Measurements from ENCODE around the gene DDI2. TPM values are rescaled to one million over a fixed set of nuclear protein-coding genes. Genes with fewer than 3 reads are reported as not detected.
A peak's percentile ranks its signal among the peaks of the same experiment; 100 is the strongest.
"Not testable (repeated sequence)": the region's sequence is repeated elsewhere in the genome, so short reads cannot be mapped to it uniquely, and the experiment has no call there.

Gene DDI2
- total RNA-seq, 2 donors from 2014 or later, result 30.6 to 34.3 TPM

- peak within 1 kb of the TSS; percentile 86 to 88 for H3K4me3 Mint-ChIP-seq
- peak; percentile 91 for ATAC-seq (replicated peaks in 1 of 2)
- no peaks in the 10 kb centered on the region for H3K9me3 Mint-ChIP-seq
- no peaks in the 10 kb centered on the region for H3K27me3 Mint-ChIP-seq (ENCODE audit: low read depth)
- H3K36me3 Mint-ChIP-seq (ENCODE audit: insufficient read depth in 2 of 2), result peaks cover 4% of the 10 kb centered on the region in 2 donors
- DNase-seq, result peak; percentile 76
- H3K27ac Mint-ChIP-seq, result peak within 1 kb of the TSS; percentile 89
- H3K4me1 Mint-ChIP-seq (ENCODE audit: low read depth), result peaks cover 33% of the 10 kb centered on the region
These were observed 32.5 kb upstream of the DDI2 start, which contains the start of gene AGMAT for GRCh38 chr1:15584489-15585363. TSS of gene AGMAT (minus strand) at chr1:15585051. CDS start at chr1:15584967, 84 bp downstream.

GRCh38 chr1:15592285-15592684, 25.0 kb upstream of the DDI2 start:
- ATAC-seq (replicated peaks in 1 of 2) (no peak), DNase-seq (no peak)
- Mint-ChIP-seq H3K9me3 (no peaks in the 10 kb centered on the region), H3K27ac (no peak overlapping the region), H3K4me1 (ENCODE audit: low read depth) (no peaks in the 10 kb centered on the region), H3K36me3 (ENCODE audit: insufficient read depth in 2 of 2) (peaks cover 0 to 4% of the 10 kb centered on the region in 2 donors), H3K4me3 (no peak overlapping the region), H3K27me3 (ENCODE audit: low read depth) (peaks cover 9% of the 10 kb centered on the region)

- ATAC-seq (replicated peaks in 1 of 2) (no peak), DNase-seq (no peak)
- Mint-ChIP-seq H3K9me3 (no peaks in the 10 kb centered on the region), H3K27ac (no peak overlapping the region), H3K27me3 (ENCODE audit: low read depth) (peaks cover 9% of the 10 kb centered on the region), H3K4me1 (ENCODE audit: low read depth) (no peaks in the 10 kb centered on the region), H3K36me3 (ENCODE audit: insufficient read depth in 2 of 2) (no peaks in the 10 kb centered on the region), H3K4me3 (no peak overlapping the region)
These were observed 21.2 kb upstream of the DDI2 start for GRCh38 chr1:15595809-15596617.

GRCh38 chr1:15598436-15598835, 18.8 kb upstream of the DDI2 start:
- Mint-ChIP-seq H3K9me3 (no peaks in the 10 kb centered on the region), H3K36me3 (ENCODE audit: insufficient read depth in 2 of 2) (no peaks in the 10 kb centered on the region), H3K27me3 (ENCODE audit: low read depth) (peaks cover 9% of the 10 kb centered on the region), H3K4me1 (ENCODE audit: low read depth) (peaks cover 7% of the 10 kb centered on the region), H3K4me3 (no peak overlapping the region), H3K27ac (no peak overlapping the region)
- no peak for ATAC-seq (replicated peaks in 1 of 2)
- no peak for DNase-seq

GRCh38 chr1:15603050-15603965, 13.9 kb upstream of the DDI2 start:
- H3K36me3 Mint-ChIP-seq (ENCODE audit: insufficient read depth in 2 of 2), result no peaks in the 10 kb centered on the region
- H3K9me3 Mint-ChIP-seq, result no peaks in the 10 kb centered on the region
- H3K27me3 Mint-ChIP-seq (ENCODE audit: low read depth), result no peaks in the 10 kb centered on the region
- ATAC-seq (replicated peaks in 1 of 2) (peak; percentile 99), DNase-seq (peak; percentile 91 to 94)
- H3K27ac Mint-ChIP-seq, result peak overlapping the region; percentile 27
- H3K4me3 Mint-ChIP-seq, result peak overlapping the region; percentile 81 to 89
- peaks cover 17% of the 10 kb centered on the region for H3K4me1 Mint-ChIP-seq (ENCODE audit: low read depth)

GRCh38 chr1:15603966-15604282, 13.3 kb upstream of the DDI2 start:
- H3K27ac Mint-ChIP-seq; H3K9me3 Mint-ChIP-seq; H3K27me3 Mint-ChIP-seq (ENCODE audit: low read depth); ATAC-seq (replicated peaks in 1 of 2); DNase-seq; H3K36me3 Mint-ChIP-seq (ENCODE audit: insufficient read depth in 2 of 2): not testable (repeated sequence)
- H3K4me1 Mint-ChIP-seq (ENCODE audit: low read depth), result peaks cover 17% of the 10 kb centered on the region
- H3K4me3 Mint-ChIP-seq, result peak overlapping the region; percentile 81 to 89

- not testable (repeated sequence) for H3K9me3 Mint-ChIP-seq; H3K36me3 Mint-ChIP-seq (ENCODE audit: insufficient read depth in 2 of 2); H3K27me3 Mint-ChIP-seq (ENCODE audit: low read depth); H3K27ac Mint-ChIP-seq; ATAC-seq (replicated peaks in 1 of 2); DNase-seq
- H3K4me3 Mint-ChIP-seq, result peak overlapping the region in 1 of 2 donors; percentile 81
- H3K4me1 Mint-ChIP-seq (ENCODE audit: low read depth), result peaks cover 17% of the 10 kb centered on the region
These were observed 12.9 kb upstream of the DDI2 start for GRCh38 chr1:15604400-15604799.

GRCh38 chr1:15605398-15606383, 11.6 kb upstream of the DDI2 start:
- H3K27me3 Mint-ChIP-seq (ENCODE audit: low read depth), result no peaks in the 10 kb centered on the region
- H3K4me1 Mint-ChIP-seq (ENCODE audit: low read depth), result peaks cover 17% of the 10 kb centered on the region
- no peak overlapping the region for H3K27ac Mint-ChIP-seq
- DNase-seq (no peak), ATAC-seq (replicated peaks in 1 of 2) (no peak)
- H3K36me3 Mint-ChIP-seq (ENCODE audit: insufficient read depth in 2 of 2), result no peaks in the 10 kb centered on the region
- no peaks in the 10 kb centered on the region for H3K9me3 Mint-ChIP-seq
- H3K4me3 Mint-ChIP-seq, result no peak overlapping the region

- no peaks in the 10 kb centered on the region for H3K36me3 Mint-ChIP-seq (ENCODE audit: insufficient read depth in 2 of 2)
- no peak overlapping the region for H3K4me3 Mint-ChIP-seq
- no peaks in the 10 kb centered on the region for H3K27me3 Mint-ChIP-seq (ENCODE audit: low read depth)
- DNase-seq, result no peak
- no peaks in the 10 kb centered on the region for H3K9me3 Mint-ChIP-seq
- no peak overlapping the region for H3K27ac Mint-ChIP-seq
- no peak for ATAC-seq (replicated peaks in 1 of 2)
- H3K4me1 Mint-ChIP-seq (ENCODE audit: low read depth), result no peaks in the 10 kb centered on the region
These were observed 7.6 kb upstream of the DDI2 start for GRCh38 chr1:15609631-15610030.

GRCh38 chr1:15610167-15610566, 7.1 kb upstream of the DDI2 start:
- no peaks in the 10 kb centered on the region for H3K27me3 Mint-ChIP-seq (ENCODE audit: low read depth)
- H3K4me1 Mint-ChIP-seq (ENCODE audit: low read depth), result no peaks in the 10 kb centered on the region

GRCh38 chr1:15616373-15617172, 685 bp upstream of the DDI2 start:
- Mint-ChIP-seq H3K27ac (peak overlapping the region; percentile 98), H3K4me1 (ENCODE audit: low read depth) (peaks cover 40% of the 10 kb centered on the region), H3K4me3 (peak overlapping the region; percentile 92), H3K9me3 (no peaks in the 10 kb centered on the region), H3K36me3 (ENCODE audit: insufficient read depth in 2 of 2) (peaks cover 5 to 8% of the 10 kb centered on the region in 2 donors), H3K27me3 (ENCODE audit: low read depth) (no peaks in the 10 kb centered on the region)
- peak; percentile 24 to 34 for ATAC-seq (replicated peaks in 1 of 2)
- DNase-seq, result peak in 1 of 2 donors; percentile 27

More at GRCh38 chr1:15610167-15610566, 7.1 kb upstream of the DDI2 start:
- ATAC-seq (replicated peaks in 1 of 2), result no peak
- Mint-ChIP-seq H3K27ac (no peak overlapping the region), H3K36me3 (ENCODE audit: insufficient read depth in 2 of 2) (no peaks in the 10 kb centered on the region), H3K9me3 (no peaks in the 10 kb centered on the region), H3K4me3 (no peak overlapping the region)
- no peak for DNase-seq

Measured in activated T-cell treated with anti-CD3 and anti-CD28 coated beads, Interleukin-2, amount 50 U/mL, for 72 hours (primary cell).